ENCODE measurements around the gene BMPR1A. TPM values are rescaled to one million over a fixed set of nuclear protein-coding genes. Genes with fewer than 3 reads are reported as not detected.
A peak's percentile ranks its signal among the peaks of the same experiment; 100 is the strongest.

Gene BMPR1A
- total and polyA plus RNA-seq, 2 of the 4 experiments (the other 2 are of a cell fraction): 15.9 to 93.7 TPM

DNA sequence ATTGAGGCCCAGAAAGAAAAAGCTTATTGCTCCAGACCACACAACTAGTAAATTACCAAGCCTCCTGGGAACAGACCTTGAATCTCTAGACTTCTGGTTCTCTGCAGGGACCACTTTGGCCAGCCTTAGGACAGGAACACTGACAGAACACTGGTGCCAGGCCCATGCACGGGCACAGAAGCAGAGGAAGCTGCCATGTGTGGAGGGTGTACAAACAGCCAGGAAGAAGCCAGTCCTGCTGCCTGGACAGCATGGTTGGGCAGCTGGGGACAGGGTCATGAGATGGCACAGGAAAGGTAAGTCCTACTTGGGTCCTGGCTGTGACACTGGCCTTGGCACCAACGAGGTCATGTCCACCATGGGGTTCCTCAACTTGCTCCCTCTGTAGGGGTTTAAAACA lies 181.8 kb downstream of the BMPR1A start:
- Histone ChIP-seq H3K4me3 (ENCODE audit: insufficient read depth, low read depth, low read length) (no peak overlapping the region), H2AK5ac (ENCODE audit: low read depth, low read length) (0 out of 2 replicates have a peak overlapping the region, but pooled peaks have one; percentile 2), H4K8ac (ENCODE audit: low read depth in 2 of 2, low read length in 2 of 2) (no peak overlapping the region), H3K56ac (ENCODE audit: extremely low read depth, insufficient read depth, low read length) (no peak overlapping the region), H2AFZ (replicated peaks; ENCODE audit: low read length, poor library complexity) (no peak overlapping the region), H3K27ac (ENCODE audit: insufficient read depth, low read length) (no peak overlapping the region), H3K9me1 (ENCODE audit: insufficient read depth, low read length) (peaks cover 12% of the 10 kb centered on the region), H3K4me1 (ENCODE audit: control insufficient read depth, insufficient read depth, low read length) (peaks cover 5% of the 10 kb centered on the region), H3K9me3 (ENCODE audit: control insufficient read depth, insufficient read depth, low read length) (no peaks in the 10 kb centered on the region), H2AK9ac (replicated peaks; ENCODE audit: low read depth, low read length, poor library complexity) (no peak overlapping the region), H3K9ac (ENCODE audit: low read depth, low read length) (no peak overlapping the region), H2BK20ac (ENCODE audit: low read depth, low read length) (no peak overlapping the region), H3K18ac (ENCODE audit: low read depth, low read length) (no peak overlapping the region), H2BK15ac (ENCODE audit: low read depth, low read length) (no peak overlapping the region), H3K36me3 (ENCODE audit: control insufficient read depth, insufficient read depth, low read length) (no peaks in the 10 kb centered on the region), H3K23ac (ENCODE audit: low read depth, low read length) (no peak overlapping the region), H3K4ac (ENCODE audit: low read depth, low read length) (no peak overlapping the region), H2BK5ac (ENCODE audit: low read depth, low read length, poor library complexity, severe bottlenecking) (no peak overlapping the region), H3K79me1 (ENCODE audit: low read depth in 1 of 2, low read length in 2 of 2) (no peaks in the 10 kb centered on the region; a peak in 1 of 4 replicates), H4K91ac (ENCODE audit: insufficient read depth, low read depth, low read length) (no peak overlapping the region), H4K5ac (ENCODE audit: low read depth, low read length) (no peak overlapping the region), H2BK120ac (ENCODE audit: low read depth, low read length) (no peak overlapping the region), H3K27me3 (ENCODE audit: control insufficient read depth, insufficient read depth, low read length) (no peaks in the 10 kb centered on the region), H4K20me1 (ENCODE audit: insufficient read depth, low read length) (no peaks in the 10 kb centered on the region), H3K4me2 (ENCODE audit: low read depth, low read length) (no peak overlapping the region), H3K14ac (replicated peaks; ENCODE audit: low read depth, low read length) (no peak overlapping the region)
- POLR2A ChIA-PET (ENCODE audit: unreplicated experiment): no interaction called here
- in situ Hi-C loops (cut with MboI; ENCODE audit: low sequenced_read_pairs) (no loop called here), dilution Hi-C loops (cut with HindIII; ENCODE audit: low sequenced_read_pairs, unreplicated experiment) (no loop called here), intact Hi-C loops (cut with micrococcal nuclease) (loop anchor here (2.0 kb wide), 2 partner anchors 155 to 245 kb away; no protein-coding TSS in a partner anchor)
- no peak for TF ChIP-seq CHD1 (IDR thresholded peaks at IDR 0.05; ENCODE audit: low read depth, low read length)
- no peak for TF ChIP-seq RFX5 (IDR thresholded peaks at IDR 0.05; ENCODE audit: low read depth, low read length)
- no peak for TF ChIP-seq RAD21 (IDR thresholded peaks at IDR 0.05; ENCODE audit: low read length)
- TF ChIP-seq MAZ (IDR thresholded peaks at IDR 0.05; ENCODE audit: borderline replicate concordance, low read depth, low read length): no peak
- TF ChIP-seq, protein P1, sequence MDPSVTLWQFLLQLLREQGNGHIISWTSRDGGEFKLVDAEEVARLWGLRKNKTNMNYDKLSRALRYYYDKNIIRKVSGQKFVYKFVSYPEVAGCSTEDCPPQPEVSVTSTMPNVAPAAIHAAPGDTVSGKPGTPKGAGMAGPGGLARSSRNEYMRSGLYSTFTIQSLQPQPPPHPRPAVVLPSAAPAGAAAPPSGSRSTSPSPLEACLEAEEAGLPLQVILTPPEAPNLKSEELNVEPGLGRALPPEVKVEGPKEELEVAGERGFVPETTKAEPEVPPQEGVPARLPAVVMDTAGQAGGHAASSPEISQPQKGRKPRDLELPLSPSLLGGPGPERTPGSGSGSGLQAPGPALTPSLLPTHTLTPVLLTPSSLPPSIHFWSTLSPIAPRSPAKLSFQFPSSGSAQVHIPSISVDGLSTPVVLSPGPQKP (IDR thresholded peaks at IDR 0.05; ENCODE audit: borderline replicate concordance, low read depth, low read length): no peak
- TF ChIP-seq BHLHE40 (IDR thresholded peaks at IDR 0.05; ENCODE audit: low read depth, low read length): no peak
- TF ChIP-seq FOS (IDR thresholded peaks at IDR 0.05; ENCODE audit: low read depth, low read length): no peak
- no peak for TF ChIP-seq POLR2A (IDR thresholded peaks at IDR 0.05; ENCODE audit: low read depth, low read length)
- TF ChIP-seq NFE2L2 (IDR thresholded peaks at IDR 0.05; ENCODE audit: low read depth, low read length): no peak
- no peak for TF ChIP-seq MXI1 (IDR thresholded peaks at IDR 0.05; ENCODE audit: borderline replicate concordance, low read depth, low read length)
- TF ChIP-seq, protein P2, sequence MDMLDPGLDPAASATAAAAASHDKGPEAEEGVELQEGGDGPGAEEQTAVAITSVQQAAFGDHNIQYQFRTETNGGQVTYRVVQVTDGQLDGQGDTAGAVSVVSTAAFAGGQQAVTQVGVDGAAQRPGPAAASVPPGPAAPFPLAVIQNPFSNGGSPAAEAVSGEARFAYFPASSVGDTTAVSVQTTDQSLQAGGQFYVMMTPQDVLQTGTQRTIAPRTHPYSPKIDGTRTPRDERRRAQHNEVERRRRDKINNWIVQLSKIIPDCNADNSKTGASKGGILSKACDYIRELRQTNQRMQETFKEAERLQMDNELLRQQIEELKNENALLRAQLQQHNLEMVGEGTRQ (IDR thresholded peaks at IDR 0.05; ENCODE audit: low read depth, low read length): no peak
- TF ChIP-seq MAFK (IDR thresholded peaks at IDR 0.05; ENCODE audit: low read depth, low read length): no peak
- ATAC-seq (ENCODE audit: low read depth): no peak
- CTCF ChIA-PET: interaction anchor here (0.9 to 1.6 kb wide), 5 partner anchors 12 to 244 kb away, joined by 3 to 4 read pairs (median 4); no protein-coding TSS in a partner anchor
- BruUV-seq (replicated peaks): no TSS peak
- DNase-seq: no peak
- no CpG with 5 or more reads among the region's 2 CpGs for WGBS, 2 experiments (ENCODE audit: extremely low coverage in 2 of 2, insufficient read length in 1 of 2)
